Tibial nerve (tissue), 4 donors: ENCODE measurements around the gene DGKI. TPM values are rescaled to one million over a fixed set of nuclear protein-coding genes. Genes with fewer than 3 reads are reported as not detected.

Experiments used
- DNase-seq, 2 donors: peaks; one replicate each; pipeline ENCODE4 v3.0.0-alpha.2; 2019; ENCODE audit warnings: low spot score in 2 of 2
- H3K27ac ChIP-seq, 4 donors: fragments of 200-600 bp; sonication (generic) in 3 of 4; one replicate each; pipeline ENCODE4 v1.5.1; 2017 to 2019; ENCODE audit warnings: mild to moderate bottlenecking in 1 of 4
- H3K27me3 ChIP-seq, 2 donors: fragments of 200-600 bp; sonication (generic) in 1 of 2; one replicate each; pipeline versions ENCODE4 v1.5.1 to v1.6.0; 2017 to 2019
- H3K36me3 ChIP-seq, 3 donors: fragments of 200-600 bp; sonication (generic); one replicate each; pipeline ENCODE4 v1.5.1; 2018 to 2019
- H3K4me1 ChIP-seq, 4 donors: fragments of 200-600 bp; sonication (generic) in 3 of 4; one replicate each; pipeline ENCODE4 v1.5.1; 2017 to 2019
- H3K4me3 ChIP-seq, 4 donors: fragments of 200-600 bp; sonication (generic) in 3 of 4; one replicate each; pipeline ENCODE4 v1.5.1; 2017 to 2019; ENCODE audit warnings: mild to moderate bottlenecking in 1 of 4, moderate library complexity in 1 of 4
- H3K9me3 ChIP-seq, 4 donors: fragments of 200-600 bp; sonication (generic) in 3 of 4; one replicate each; pipeline ENCODE4 v1.5.1; 2017 to 2019
- CTCF ChIP-seq, 5 experiments: fragments of 200-600 bp in 3 of 5; fragments of 450-650 bp in 2 of 5; sonication (generic) in 3 of 5; IDR thresholded peaks; one replicate each; pipeline ENCODE4 v1.5.1; 2016 to 2019; ENCODE audit warnings: antibody characterized with exemption in 5 of 5, mild to moderate bottlenecking in 3 of 5, moderate library complexity in 2 of 5
- EP300 ChIP-seq, 2 donors: sonication (generic); formaldehyde crosslinking; IDR thresholded peaks; one replicate each; pipeline ENCODE4 v1.6.1; 2017; ENCODE audit warnings: antibody characterized with exemption in 2 of 2, mild to moderate bottlenecking in 1 of 2
- POLR2A ChIP-seq, 2 donors: fragments of 450-650 bp; IDR thresholded peaks; one replicate each; pipeline ENCODE4 v1.6.1; 2017; ENCODE audit warnings: antibody characterized with exemption in 2 of 2, mild to moderate bottlenecking in 2 of 2, moderate library complexity in 2 of 2
- WGBS, 2 donors: methylation state at CpG; one replicate each; pipeline ENCODE4 v1.1.5; 2018; 5-methylcytosine and 5-hydroxymethylcytosine counted together
- total RNA-seq, 4 donors: library from RNA; depleted of rRNA; stranded (reverse); fragments of >200 nt; gene quantifications; one replicate each; pipeline ENCODE4 v1.1.0, GENCODE V29; 2016

Gene DGKI
- total RNA-seq, 4 donors from 2014 or later = 0.21 to 2.7 (median 1.7) TPM

- Histone ChIP-seq H3K36me3 (no peaks in the 10 kb centered on the region), H3K4me1 (no peaks in the 10 kb centered on the region), H3K9me3 (no peaks in the 10 kb centered on the region), H3K27ac (no peak overlapping the region), H3K4me3 (no peak overlapping the region), H3K27me3 (no peaks in the 10 kb centered on the region)
- DNase-seq = no peak
- no peak for TF ChIP-seq EP300 (IDR thresholded peaks at IDR 0.05)
- no peak for TF ChIP-seq POLR2A (IDR thresholded peaks at IDR 0.05)
- no peak for TF ChIP-seq CTCF (IDR thresholded peaks at IDR 0.05)
- WGBS, 2 donors = 57 to 77% methylated on average over 1 of the region's 1 CpG
Observed at GRCh38 chr7:137388916-137389315, 457.9 kb downstream of the DGKI start.

GRCh38 chr7:137386966-137387365 is 459.8 kb downstream of the DGKI start:
- no peak for DNase-seq
- 45 to 51% methylated on average over 1 of the region's 1 CpG for WGBS, 2 donors
- Histone ChIP-seq H3K27ac (no peak overlapping the region), H3K4me1 (no peaks in the 10 kb centered on the region), H3K27me3 (no peaks in the 10 kb centered on the region), H3K9me3 (no peaks in the 10 kb centered on the region), H3K36me3 (no peaks in the 10 kb centered on the region), H3K4me3 (no peak overlapping the region)
- no peak for TF ChIP-seq CTCF (IDR thresholded peaks at IDR 0.05)
- no peak for TF ChIP-seq POLR2A (IDR thresholded peaks at IDR 0.05)
- TF ChIP-seq EP300 (IDR thresholded peaks at IDR 0.05) = no peak

GRCh38 chr7:137381045-137381444 is 465.7 kb downstream of the DGKI start:
- Histone ChIP-seq H3K27me3 (no peaks in the 10 kb centered on the region), H3K4me1 (no peaks in the 10 kb centered on the region), H3K27ac (no peak overlapping the region), H3K4me3 (no peak overlapping the region), H3K9me3 (peaks cover 0 to 12% (median 0%) of the 10 kb centered on the region in 4 donors), H3K36me3 (no peaks in the 10 kb centered on the region)
- no peak for DNase-seq
- TF ChIP-seq CTCF (IDR thresholded peaks at IDR 0.05) (no peak), POLR2A (IDR thresholded peaks at IDR 0.05) (no peak), EP300 (IDR thresholded peaks at IDR 0.05) (no peak)
- 64 to 78% methylated on average over 1 of the region's 1 CpG for WGBS, 2 donors

GRCh38 chr7:137373507-137373906 is 473.3 kb downstream of the DGKI start:
- H3K4me3 ChIP-seq = no peak overlapping the region
- H3K27me3 ChIP-seq = no peaks in the 10 kb centered on the region
- H3K36me3 ChIP-seq = no peaks in the 10 kb centered on the region
- DNase-seq = no peak
- H3K27ac ChIP-seq = no peak overlapping the region
- H3K4me1 ChIP-seq = no peaks in the 10 kb centered on the region
- H3K9me3 ChIP-seq = peaks cover 0 to 12% (median 0%) of the 10 kb centered on the region in 4 donors
- WGBS, 2 donors = 82 to 87% methylated on average over 2 of the region's 2 CpGs
- TF ChIP-seq EP300 (IDR thresholded peaks at IDR 0.05) (no peak), POLR2A (IDR thresholded peaks at IDR 0.05) (no peak), CTCF (IDR thresholded peaks at IDR 0.05) (no peak)

GRCh38 chr7:137371616-137372015 is 475.2 kb downstream of the DGKI start:
- DNase-seq = no peak
- Histone ChIP-seq H3K27me3 (no peaks in the 10 kb centered on the region), H3K36me3 (no peaks in the 10 kb centered on the region), H3K27ac (no peak overlapping the region), H3K4me3 (no peak overlapping the region), H3K9me3 (no peaks in the 10 kb centered on the region), H3K4me1 (no peaks in the 10 kb centered on the region)
- no peak for TF ChIP-seq EP300 (IDR thresholded peaks at IDR 0.05)
- no peak for TF ChIP-seq POLR2A (IDR thresholded peaks at IDR 0.05)
- TF ChIP-seq CTCF (IDR thresholded peaks at IDR 0.05) = no peak
- 68 to 79% methylated on average over 2 of the region's 2 CpGs for WGBS, 2 donors
